ENCODE measurements around the gene STK32C. TPM values are rescaled to one million over a fixed set of nuclear protein-coding genes. Genes with fewer than 3 reads are reported as not detected.

STK32C gene
- polyA plus RNA-seq, 1 donor from 2014 or later: 23.2 TPM

- no peaks in the 10 kb centered on the region for H3K36me3 ChIP-seq (ENCODE audit: insufficient read depth, low read length)
- no peaks in the 10 kb centered on the region for H3K79me2 ChIP-seq (replicated peaks; ENCODE audit: insufficient read depth, low read length)
- no peak overlapping the region for H3K4me2 ChIP-seq (ENCODE audit: low read length)
- H3K9ac ChIP-seq (ENCODE audit: low read length): no peak overlapping the region
- no peaks in the 10 kb centered on the region for H3K9me2 ChIP-seq (ENCODE audit: insufficient read depth, low read length)
- H3F3A ChIP-seq (ENCODE audit: insufficient read depth, low read length, poor library complexity, severe bottlenecking): no peaks in the 10 kb centered on the region
- no peaks in the 10 kb centered on the region for H3K9me3 ChIP-seq (ENCODE audit: low read length)
- H3K27me3 ChIP-seq (ENCODE audit: insufficient read depth, low read depth, low read length): no peaks in the 10 kb centered on the region
- H2AFZ ChIP-seq (ENCODE audit: low read depth, low read length): no peak overlapping the region
- TF ChIP-seq MXI1 (conservative IDR thresholded peaks at IDR 0.05; ENCODE audit: poor library complexity, severe bottlenecking) (no peak), CTCF (IDR thresholded peaks at IDR 0.05; ENCODE audit: poor library complexity, severe bottlenecking) (no peak), POLR2AphosphoS5 (IDR thresholded peaks at IDR 0.05) (no peak), EZH2 (IDR thresholded peaks at IDR 0.05; ENCODE audit: borderline replicate concordance, insufficient read depth, low read length, poor library complexity, severe bottlenecking) (no peak), TAF1 (IDR thresholded peaks at IDR 0.05; ENCODE audit: low read depth) (no peak), EP300 (conservative IDR thresholded peaks at IDR 0.05; ENCODE audit: poor library complexity, severe bottlenecking) (no peak), RAD21 (conservative IDR thresholded peaks at IDR 0.05) (no peak), SMC3 (conservative IDR thresholded peaks at IDR 0.05; ENCODE audit: poor library complexity) (no peak), REST (IDR thresholded peaks at IDR 0.05; ENCODE audit: borderline replicate concordance) (no peak)
- H4K20me1 ChIP-seq (ENCODE audit: insufficient read depth): no peaks in the 10 kb centered on the region
- no peak overlapping the region for H3K27ac ChIP-seq (ENCODE audit: low read length)
- no peak overlapping the region for H3K4me3 ChIP-seq (ENCODE audit: low read length)
These were observed 65.5 kb downstream of the STK32C start for GRCh38 chr10:132242103-132242840.

GRCh38 chr10:132241496-132241895, 66.3 kb downstream of the STK32C start:
- no peak overlapping the region for H3K4me3 ChIP-seq (ENCODE audit: low read length)
- H3K27me3 ChIP-seq (ENCODE audit: insufficient read depth, low read depth, low read length): no peaks in the 10 kb centered on the region
- no peaks in the 10 kb centered on the region for H4K20me1 ChIP-seq (ENCODE audit: insufficient read depth)
- H3K9me2 ChIP-seq (ENCODE audit: insufficient read depth, low read length): no peaks in the 10 kb centered on the region
- no peaks in the 10 kb centered on the region for H3K36me3 ChIP-seq (ENCODE audit: insufficient read depth, low read length)
- no peaks in the 10 kb centered on the region for H3K9me3 ChIP-seq (ENCODE audit: low read length)
- no peak overlapping the region for H3K27ac ChIP-seq (ENCODE audit: low read length)
- H3K79me2 ChIP-seq (replicated peaks; ENCODE audit: insufficient read depth, low read length): no peaks in the 10 kb centered on the region
- H3K9ac ChIP-seq (ENCODE audit: low read length): no peak overlapping the region
- no peak overlapping the region for H2AFZ ChIP-seq (ENCODE audit: low read depth, low read length)
- no peaks in the 10 kb centered on the region for H3F3A ChIP-seq (ENCODE audit: insufficient read depth, low read length, poor library complexity, severe bottlenecking)
- no peak overlapping the region for H3K4me2 ChIP-seq (ENCODE audit: low read length)
- no peak for TF ChIP-seq RAD21 (conservative IDR thresholded peaks at IDR 0.05)
- no peak for TF ChIP-seq CTCF (IDR thresholded peaks at IDR 0.05; ENCODE audit: poor library complexity, severe bottlenecking)
- TF ChIP-seq TAF1 (IDR thresholded peaks at IDR 0.05; ENCODE audit: low read depth): no peak
- no peak for TF ChIP-seq MXI1 (conservative IDR thresholded peaks at IDR 0.05; ENCODE audit: poor library complexity, severe bottlenecking)
- no peak for TF ChIP-seq EZH2 (IDR thresholded peaks at IDR 0.05; ENCODE audit: borderline replicate concordance, insufficient read depth, low read length, poor library complexity, severe bottlenecking)
- no peak for TF ChIP-seq EP300 (conservative IDR thresholded peaks at IDR 0.05; ENCODE audit: poor library complexity, severe bottlenecking)
- TF ChIP-seq SMC3 (conservative IDR thresholded peaks at IDR 0.05; ENCODE audit: poor library complexity): no peak
- no peak for TF ChIP-seq POLR2AphosphoS5 (IDR thresholded peaks at IDR 0.05)
- no peak for TF ChIP-seq REST (IDR thresholded peaks at IDR 0.05; ENCODE audit: borderline replicate concordance)

Measured in neural cell (in vitro differentiated cells).